H9 (cell line): ENCODE measurements around the gene SOX21. TPM values are rescaled to one million over a fixed set of nuclear protein-coding genes. Genes with fewer than 3 reads are reported as not detected.
"Not testable (repeated sequence)": the region's sequence is repeated elsewhere in the genome, so short reads cannot be mapped to it uniquely, and the experiment has no call there.

Source experiments
- DNase-seq: peaks from one replicate; pipeline ENCODE4 v3.0.0-alpha.2; 2017
- H2AFZ ChIP-seq: one replicate; pipeline ENCODE4 v1.6.1; 2013; ENCODE audit warnings: mild to moderate bottlenecking, low read length, control low read depth, moderate library complexity
- H2AK5ac ChIP-seq: 2 replicates; pipeline ENCODE4 v1.6.1; 2013; ENCODE audit warnings: low read length, control low read depth, mixed read lengths; ENCODE audit not compliant: insufficient read length
- H2BK120ac ChIP-seq: one replicate; pipeline ENCODE4 v1.6.1; 2013; ENCODE audit warnings: low read depth, mild to moderate bottlenecking, low read length, control low read depth, inconsistent platforms; ENCODE audit not compliant: poor library complexity, severe bottlenecking
- H2BK12ac ChIP-seq: 2 replicates; pipeline ENCODE4 v1.6.1; 2013; ENCODE audit warnings: low read length, control low read depth, mixed read lengths, low read depth; ENCODE audit not compliant: insufficient read length
- H2BK15ac ChIP-seq: 2 replicates; pipeline ENCODE4 v1.6.1; 2013; ENCODE audit warnings: low read depth, low read length, control low read depth
- H2BK20ac ChIP-seq: one replicate; pipeline ENCODE4 v1.6.1; 2013; ENCODE audit warnings: low read depth, mild to moderate bottlenecking, low read length, control low read depth, inconsistent platforms; ENCODE audit not compliant: poor library complexity, severe bottlenecking
- H2BK5ac ChIP-seq: 2 replicates; pipeline ENCODE4 v1.6.1; 2013; ENCODE audit warnings: low read length, control low read depth, mixed read lengths; ENCODE audit not compliant: insufficient read length
- H3K14ac ChIP-seq: 2 replicates; pipeline ENCODE4 v1.6.1; 2013; ENCODE audit warnings: low read length, control low read depth; ENCODE audit not compliant: insufficient read depth
- H3K18ac ChIP-seq: 2 replicates; pipeline ENCODE4 v1.6.1; 2013; ENCODE audit warnings: low read depth, mild to moderate bottlenecking, mixed read lengths, low read length, control low read depth; ENCODE audit not compliant: insufficient read length
- H3K23ac ChIP-seq: 2 replicates; pipeline ENCODE4 v1.6.1; 2013; ENCODE audit warnings: low read length, control low read depth, mixed read lengths, low read depth; ENCODE audit not compliant: insufficient read length
- H3K23me2 ChIP-seq: 2 replicates; pipeline ENCODE4 v1.6.1; 2013; ENCODE audit warnings: low read depth, mild to moderate bottlenecking, mixed read lengths, low read length, control low read depth; ENCODE audit not compliant: insufficient read length, poor library complexity, severe bottlenecking
- H3K27ac ChIP-seq: 2 replicates; pipeline ENCODE4 v1.5.1; 2013; ENCODE audit warnings: low read length, control low read depth, mixed read lengths, low read depth; ENCODE audit not compliant: insufficient read length
- H3K27me3 ChIP-seq: 2 replicates; pipeline ENCODE4 v1.6.1; 2013; ENCODE audit warnings: low read length, control low read depth, inconsistent platforms; ENCODE audit not compliant: insufficient read depth
- H3K4ac ChIP-seq: 2 replicates; pipeline ENCODE4 v1.6.1; 2013; ENCODE audit warnings: low read depth, mild to moderate bottlenecking, control low read depth, inconsistent platforms, low read length, moderate library complexity
- H3K4me1 ChIP-seq: 2 replicates; pipeline ENCODE4 v1.6.1; 2013; ENCODE audit warnings: low read length, control low read depth, inconsistent platforms; ENCODE audit not compliant: insufficient read depth
- H3K4me2 ChIP-seq: 2 replicates; pipeline ENCODE4 v1.6.1; 2013; ENCODE audit warnings: low read length, control low read depth, mixed read lengths; ENCODE audit not compliant: insufficient read length, insufficient read depth
- H3K56ac ChIP-seq: 2 replicates; pipeline ENCODE4 v1.6.1; 2013; ENCODE audit warnings: low read depth, mild to moderate bottlenecking, mixed read lengths, low read length, control low read depth; ENCODE audit not compliant: insufficient read length
- H3K79me1 ChIP-seq: 2 replicates; pipeline ENCODE4 v1.6.1; 2013; ENCODE audit warnings: low read depth, mild to moderate bottlenecking, moderate library complexity, low read length, control low read depth, inconsistent platforms; ENCODE audit not compliant: insufficient read depth, poor library complexity, severe bottlenecking
- H3K79me2 ChIP-seq: 2 replicates; pipeline ENCODE4 v1.6.1; 2013; ENCODE audit warnings: low read length, control low read depth, inconsistent platforms; ENCODE audit not compliant: insufficient read depth
- H3K9ac ChIP-seq: 2 replicates; pipeline ENCODE4 v1.6.1; 2013; ENCODE audit warnings: low read length, control low read depth, mixed read lengths; ENCODE audit not compliant: insufficient read length; ENCODE audit errors: extremely low read depth
- H3K9me3 ChIP-seq: one replicate; pipeline ENCODE4 v1.6.1; 2013; ENCODE audit warnings: low read depth, low read length, inconsistent platforms; ENCODE audit not compliant: control insufficient read depth
- H3T11ph ChIP-seq: one replicate; pipeline ENCODE4 v1.6.1; 2013; ENCODE audit warnings: mild to moderate bottlenecking, low read length, control low read depth, inconsistent platforms
- H4K20me1 ChIP-seq: one replicate; pipeline ENCODE4 v1.6.1; 2013; ENCODE audit not compliant: control insufficient read depth, insufficient read length, insufficient read depth
- H4K5ac ChIP-seq: 2 replicates; pipeline ENCODE4 v1.6.1; 2013; ENCODE audit warnings: low read depth, mild to moderate bottlenecking, mixed read lengths, low read length, control low read depth; ENCODE audit not compliant: insufficient read length
- H4K8ac ChIP-seq: replicated peaks from 2 replicates; pipeline ENCODE4 v1.6.1; 2013; ENCODE audit warnings: low read length, control low read depth, mixed read lengths, low read depth; ENCODE audit not compliant: insufficient read length
- H4K91ac ChIP-seq: 2 replicates; pipeline ENCODE4 v1.6.1; 2013; ENCODE audit warnings: low read depth, mild to moderate bottlenecking, moderate library complexity, mixed read lengths, low read length, control low read depth; ENCODE audit not compliant: insufficient read length
- H3K27ac Mint-ChIP-seq, 3 experiments: 2 replicates in 2 of 3; 3 replicates in 1 of 3; pipeline ENCODE4 v1.8.0; 2020 to 2021; ENCODE audit warnings: mixed read lengths in 3 of 3, mild to moderate bottlenecking in 1 of 3, moderate library complexity in 1 of 3
- H3K27me3 Mint-ChIP-seq: 2 replicates; pipeline ENCODE4 v1.8.0; 2021; ENCODE audit warnings: low read depth, mild to moderate bottlenecking, moderate library complexity, mixed read lengths
- H3K36me3 Mint-ChIP-seq, 3 experiments: 2 replicates in 2 of 3; 3 replicates in 1 of 3; pipeline ENCODE4 v1.8.0; 2020 to 2021; ENCODE audit warnings: low read depth in 3 of 3, mixed read lengths in 3 of 3; ENCODE audit not compliant: insufficient read depth in 1 of 3
- H3K4me1 Mint-ChIP-seq, 2 experiments: 2 replicates each; pipeline ENCODE4 v1.8.0; 2020; ENCODE audit warnings: mixed read lengths in 2 of 2
- H3K4me3 Mint-ChIP-seq, 2 experiments: 2 replicates in 1 of 2; 3 replicates in 1 of 2; pipeline ENCODE4 v1.8.0; 2020 to 2021; ENCODE audit warnings: mild to moderate bottlenecking in 2 of 2, mixed read lengths in 2 of 2, moderate library complexity in 1 of 2
- H3K9me3 Mint-ChIP-seq, 2 experiments: 2 replicates in 1 of 2; 3 replicates in 1 of 2; pipeline ENCODE4 v1.8.0; 2020; ENCODE audit warnings: mild to moderate bottlenecking in 2 of 2, mixed read lengths in 2 of 2, moderate library complexity in 1 of 2
- WGBS: extraction: QIAGEN DNeasy Blood & Tissue Kit; methylation state at CpG from one replicate; pipeline ENCODE4 v1.1.7; 2013; ENCODE audit warnings: missing lambda C conversion rate, low lambda C conversion rate, mixed read lengths; ENCODE audit not compliant: insufficient read length; ENCODE audit errors: extremely low coverage; 5-methylcytosine and 5-hydroxymethylcytosine counted together
- total RNA-seq: library from RNA; stranded (reverse); gene quantifications from 2 replicates; pipeline ENCODE4 v1.2.1, GENCODE V29; 2021
- TF ChIP-seq, protein P1 (sequence below): fragments of 200-600 bp; sonication (generic); conservative IDR thresholded peaks from 3 replicates; pipeline ENCODE4 v1.8.0; 2021; ENCODE audit warnings: antibody characterized with exemption, mild to moderate bottlenecking

SOX21 gene
- total RNA-seq, 1 experiment from 2014 or later, result 38.4 TPM

DNA sequence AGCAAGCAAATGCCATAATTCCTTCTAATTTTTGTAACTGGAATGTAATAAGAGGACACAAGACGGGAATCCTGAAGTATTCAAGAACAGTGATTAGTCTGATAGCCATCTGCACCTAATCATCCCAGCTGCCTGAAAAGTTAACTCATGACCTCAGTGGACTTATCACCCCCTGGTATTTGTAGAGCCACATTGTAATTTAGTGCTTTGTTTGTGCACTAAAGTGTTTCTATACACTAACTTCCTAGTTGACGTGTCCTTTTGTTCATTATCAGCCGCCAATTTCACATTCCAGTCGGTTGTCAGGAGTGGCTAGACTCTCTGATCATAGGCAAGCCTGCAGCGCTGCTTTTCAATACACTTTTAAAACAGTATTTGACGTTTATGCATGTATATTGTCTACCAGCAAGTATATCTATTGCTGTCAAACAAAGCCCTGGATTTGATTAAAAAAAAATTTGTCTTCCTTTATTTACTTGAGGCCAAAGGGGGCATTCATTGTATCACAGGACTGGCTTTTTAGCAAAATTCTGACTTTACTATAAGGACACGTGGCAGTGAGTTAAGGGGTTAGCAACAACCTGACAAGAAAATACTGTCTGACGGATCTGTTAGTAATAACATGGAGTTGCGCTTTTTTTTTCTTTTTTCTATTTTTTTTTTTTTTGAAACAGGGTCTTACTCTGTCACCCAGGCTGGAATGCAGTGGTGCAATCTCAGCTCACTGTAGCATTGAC, 10.4 kb upstream of the SOX21 start:
- no peak overlapping the region for H3K27ac ChIP-seq
- Mint-ChIP-seq H3K4me3 (no peak overlapping the region), H3K27me3 (no peaks in the 10 kb centered on the region; the same call in none of the 2 replicates)

DNA sequence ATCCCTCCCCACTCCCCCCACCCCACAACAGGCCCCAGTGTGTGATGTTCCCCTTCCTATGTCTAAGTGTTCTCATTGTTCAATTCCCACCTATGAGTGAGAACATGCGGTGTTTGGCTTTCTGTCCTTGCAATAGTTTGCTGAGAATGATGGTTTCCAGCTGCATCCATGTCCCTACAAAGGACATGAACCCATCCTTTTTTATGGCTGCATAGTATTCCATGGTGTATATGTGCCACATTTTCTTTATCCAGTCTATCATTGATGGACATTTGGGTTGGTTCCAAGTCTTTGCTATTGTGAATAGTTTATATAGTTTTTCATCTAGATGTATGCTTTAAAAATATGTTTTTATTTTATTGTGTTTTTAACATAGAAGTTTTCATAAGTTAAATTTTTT, 6.4 kb upstream of the SOX21 start:
- H3K23me2 ChIP-seq, H2BK20ac ChIP-seq, H3K9me3 ChIP-seq, H3K79me2 ChIP-seq, H3K9ac ChIP-seq, H3K27ac ChIP-seq, H4K5ac ChIP-seq, H2AK5ac ChIP-seq, H2BK5ac ChIP-seq, H4K20me1 ChIP-seq, H3K4me2 ChIP-seq, H3K27ac Mint-ChIP-seq, H3K36me3 Mint-ChIP-seq, H4K91ac ChIP-seq, H2BK120ac ChIP-seq, DNase-seq, H3K56ac ChIP-seq, H3K18ac ChIP-seq, H2BK12ac ChIP-seq, H3K14ac ChIP-seq, H4K8ac ChIP-seq, H2AFZ ChIP-seq, H3K4me1 ChIP-seq, H3K79me1 ChIP-seq, H2BK15ac ChIP-seq, H3K4me3 Mint-ChIP-seq, H3K23ac ChIP-seq, H3K4ac ChIP-seq, H3T11ph ChIP-seq, H3K9me3 Mint-ChIP-seq: not testable (repeated sequence)
- peaks cover 24% of the 10 kb centered on the region for H3K27me3 Mint-ChIP-seq
- WGBS, result no CpG with 5 or more reads among the region's 1 CpG
- peaks cover 40 to 46% of the 10 kb centered on the region in 2 experiments for H3K4me1 Mint-ChIP-seq
- peaks cover 11% of the 10 kb centered on the region; the same call in 1 of the 2 replicates for H3K27me3 ChIP-seq

More for the DNA sequence above, 10.4 kb upstream of the SOX21 start:
- no peaks in the 10 kb centered on the region for H4K20me1 ChIP-seq
- DNase-seq, result no peak
- H4K91ac ChIP-seq, result no peak overlapping the region
- no peak overlapping the region for H3K14ac ChIP-seq
- no peak overlapping the region for H4K8ac ChIP-seq
- no peak overlapping the region for H2AK5ac ChIP-seq
- H3K79me2 ChIP-seq, result no peaks in the 10 kb centered on the region
- no peaks in the 10 kb centered on the region for H3K9me3 ChIP-seq
- no peak overlapping the region for H3K9ac ChIP-seq
- no peak overlapping the region for H2BK12ac ChIP-seq
- H3K56ac ChIP-seq, result no peak overlapping the region
- no CpG with 5 or more reads among the region's 9 CpGs for WGBS
- no peak overlapping the region for H2BK5ac ChIP-seq
- H3T11ph ChIP-seq, result no peak overlapping the region
- H3K4ac ChIP-seq, result no peak overlapping the region
- H3K36me3 Mint-ChIP-seq, result peaks cover 0 to 9% (median 3%) of the 10 kb centered on the region in 3 experiments; a peak in 5 of 7 replicates
- H3K4me1 Mint-ChIP-seq, result peaks cover 7 to 9% of the 10 kb centered on the region in 2 experiments; a peak in 3 of 4 replicates
- no peak overlapping the region for H3K18ac ChIP-seq
- H2BK20ac ChIP-seq, result no peak overlapping the region
- no peak overlapping the region for H3K4me2 ChIP-seq
- H3K9me3 Mint-ChIP-seq, result peaks cover 3 to 4% of the 10 kb centered on the region in 2 experiments; a peak in 4 of 5 replicates
- no peak overlapping the region for H2AFZ ChIP-seq
- H3K23me2 ChIP-seq, result no peaks in the 10 kb centered on the region
- no peak overlapping the region for H2BK15ac ChIP-seq
- no peak overlapping the region for H4K5ac ChIP-seq
- TF ChIP-seq, protein P1, sequence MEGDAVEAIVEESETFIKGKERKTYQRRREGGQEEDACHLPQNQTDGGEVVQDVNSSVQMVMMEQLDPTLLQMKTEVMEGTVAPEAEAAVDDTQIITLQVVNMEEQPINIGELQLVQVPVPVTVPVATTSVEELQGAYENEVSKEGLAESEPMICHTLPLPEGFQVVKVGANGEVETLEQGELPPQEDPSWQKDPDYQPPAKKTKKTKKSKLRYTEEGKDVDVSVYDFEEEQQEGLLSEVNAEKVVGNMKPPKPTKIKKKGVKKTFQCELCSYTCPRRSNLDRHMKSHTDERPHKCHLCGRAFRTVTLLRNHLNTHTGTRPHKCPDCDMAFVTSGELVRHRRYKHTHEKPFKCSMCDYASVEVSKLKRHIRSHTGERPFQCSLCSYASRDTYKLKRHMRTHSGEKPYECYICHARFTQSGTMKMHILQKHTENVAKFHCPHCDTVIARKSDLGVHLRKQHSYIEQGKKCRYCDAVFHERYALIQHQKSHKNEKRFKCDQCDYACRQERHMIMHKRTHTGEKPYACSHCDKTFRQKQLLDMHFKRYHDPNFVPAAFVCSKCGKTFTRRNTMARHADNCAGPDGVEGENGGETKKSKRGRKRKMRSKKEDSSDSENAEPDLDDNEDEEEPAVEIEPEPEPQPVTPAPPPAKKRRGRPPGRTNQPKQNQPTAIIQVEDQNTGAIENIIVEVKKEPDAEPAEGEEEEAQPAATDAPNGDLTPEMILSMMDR, result no peak
- no peak overlapping the region; a peak in 1 of 7 replicates for H3K27ac Mint-ChIP-seq
- H2BK120ac ChIP-seq, result no peak overlapping the region
- H3K79me1 ChIP-seq, result no peaks in the 10 kb centered on the region
- no peaks in the 10 kb centered on the region for H3K4me1 ChIP-seq
- H3K27me3 ChIP-seq, result no peaks in the 10 kb centered on the region
- H3K23ac ChIP-seq, result no peak overlapping the region
